Measurements from ENCODE around the gene MICOS13. TPM values are rescaled to one million over a fixed set of nuclear protein-coding genes. Genes with fewer than 3 reads are reported as not detected.

Gene MICOS13
- total and polyA plus RNA-seq, 2 experiments from 2014 or later: 15.5 to 54.6 TPM

- TF ChIP-seq ZNF462 (CRISPR knock-in tag; IDR thresholded peaks at IDR 0.05) (no peak), CTCF (conservative IDR thresholded peaks at IDR 0.05; ENCODE audit: low read depth in 2 of 2) (no peak), ZNF114 (CRISPR knock-in tag; IDR thresholded peaks at IDR 0.05) (no peak)
Observed at GRCh38 chr19:5646703-5647102, 33.6 kb downstream of the MICOS13 start (continued).

GRCh38 chr19:5645409-5645808, 34.9 kb downstream of the MICOS13 start:
- Mint-ChIP-seq H3K4me1 (no peaks in the 10 kb centered on the region), H3K36me3 (ENCODE audit: low read depth) (peaks cover 85% of the 10 kb centered on the region), H3K9me3 (no peaks in the 10 kb centered on the region), H3K27ac (no peak overlapping the region), H3K27me3 (ENCODE audit: insufficient read depth, low read depth, poor library complexity) (no peaks in the 10 kb centered on the region), H3K4me3 (no peak overlapping the region)
- ATAC-seq: no peak
- Histone ChIP-seq H3K9me2 (ENCODE audit: insufficient read depth) (no peaks in the 10 kb centered on the region), H4K20me1 (replicated peaks; ENCODE audit: insufficient read depth) (peaks cover 67% of the 10 kb centered on the region), H3K4me3 (no peak overlapping the region), H3K36me3 (ENCODE audit: insufficient read depth) (peaks cover 63% of the 10 kb centered on the region), H3K4me1 (ENCODE audit: insufficient read depth) (no peaks in the 10 kb centered on the region), H3K79me2 (replicated peaks; ENCODE audit: insufficient read depth) (peaks cover 70% of the 10 kb centered on the region), H3F3A (replicated peaks; ENCODE audit: low read depth) (peaks cover 13% of the 10 kb centered on the region; the same call in 1 of the 2 replicates), H2AFZ (no peak overlapping the region), H3K27me3 (ENCODE audit: insufficient read depth) (no peaks in the 10 kb centered on the region), H3K4me2 (no peak overlapping the region), H3K27ac (ENCODE audit: low read depth) (no peak overlapping the region)
- no peak for DNase-seq (ENCODE audit: low spot score)
- no peak for TF ChIP-seq REST (IDR thresholded peaks at IDR 0.05; ENCODE audit: unreplicated experiment)
- TF ChIP-seq ZNF331 (CRISPR knock-in tag; IDR thresholded peaks at IDR 0.05; ENCODE audit: low read depth): no peak

All from GM23338 (cell line).